Epithelial cell of proximal tubule (primary cell): ENCODE measurements around the gene CDC42EP2. TPM values are rescaled to one million over a fixed set of nuclear protein-coding genes. Genes with fewer than 3 reads are reported as not detected.

Source experiments
- DNase-seq: peaks from one replicate; pipeline ENCODE4 v3.0.0-alpha.2; 2011; ENCODE audit warnings: low read depth
- H3K4me3 ChIP-seq: 2 replicates; pipeline ENCODE4 v1.5.1; 2011; ENCODE audit warnings: low read depth, mild to moderate bottlenecking, low read length
- CTCF ChIP-seq: conservative IDR thresholded peaks from 2 replicates; pipeline ENCODE4 v1.5.1; 2012; ENCODE audit warnings: low read depth, mild to moderate bottlenecking, low read length
- total RNA-seq: library from RNA; depleted of rRNA; stranded (reverse); fragments of >200 nt; gene quantifications from 2 replicates; pipeline ENCODE4 v1.2.3, GENCODE V29; 2015

Gene CDC42EP2
- total RNA-seq, 1 donor from 2014 or later, result 18.6 TPM

- peak; percentile 27 for DNase-seq
- no peak for TF ChIP-seq CTCF
- peak overlapping the region; percentile 96 for H3K4me3 ChIP-seq
Observed at GRCh38 chr11:65317025-65317786, 2.5 kb downstream of the CDC42EP2 start.

- TF ChIP-seq CTCF, result no peak
- DNase-seq, result no peak
- H3K4me3 ChIP-seq, result no peak overlapping the region
Observed at GRCh38 chr11:65320386-65321075, 5.9 kb downstream of the CDC42EP2 start.

- no peak overlapping the region for H3K4me3 ChIP-seq
- no peak for DNase-seq
- TF ChIP-seq CTCF, result no peak
Observed at GRCh38 chr11:65321076-65321475, 6.4 kb downstream of the CDC42EP2 start.

GRCh38 chr11:65321828-65322485 lies 7.3 kb downstream of the CDC42EP2 start:
- no peak overlapping the region for H3K4me3 ChIP-seq
- no peak for TF ChIP-seq CTCF
- DNase-seq, result no peak

GRCh38 chr11:65323813-65324212 lies 9.1 kb downstream of the CDC42EP2 start:
- no peak overlapping the region for H3K4me3 ChIP-seq
- no peak for DNase-seq
- TF ChIP-seq CTCF, result no peak

GRCh38 chr11:65325435-65325834 lies 10.8 kb downstream of the CDC42EP2 start:
- no peak for TF ChIP-seq CTCF

More at GRCh38 chr11:65325435-65325834, 10.8 kb downstream of the CDC42EP2 start:
- no peak overlapping the region for H3K4me3 ChIP-seq
- no peak for DNase-seq
